Stimulated activated CD8-positive, alpha-beta memory T cell treated with anti-CD3 and anti-CD28 coated beads, Interleukin-12 subunit alpha, Interleukin-12 subunit beta, amount 100 ng/mL, for 1 hour (primary cell): Measurements from ENCODE around the gene INO80.
"Not testable (repeated sequence)": the region's sequence is repeated elsewhere in the genome, so short reads cannot be mapped to it uniquely, and the experiment has no call there.

ENCODE experiments used
- DNase-seq: peaks from one replicate; pipeline ENCODE4 v3.0.0-alpha.2; 2020; ENCODE audit warnings: low read depth

INO80 gene, protein sequence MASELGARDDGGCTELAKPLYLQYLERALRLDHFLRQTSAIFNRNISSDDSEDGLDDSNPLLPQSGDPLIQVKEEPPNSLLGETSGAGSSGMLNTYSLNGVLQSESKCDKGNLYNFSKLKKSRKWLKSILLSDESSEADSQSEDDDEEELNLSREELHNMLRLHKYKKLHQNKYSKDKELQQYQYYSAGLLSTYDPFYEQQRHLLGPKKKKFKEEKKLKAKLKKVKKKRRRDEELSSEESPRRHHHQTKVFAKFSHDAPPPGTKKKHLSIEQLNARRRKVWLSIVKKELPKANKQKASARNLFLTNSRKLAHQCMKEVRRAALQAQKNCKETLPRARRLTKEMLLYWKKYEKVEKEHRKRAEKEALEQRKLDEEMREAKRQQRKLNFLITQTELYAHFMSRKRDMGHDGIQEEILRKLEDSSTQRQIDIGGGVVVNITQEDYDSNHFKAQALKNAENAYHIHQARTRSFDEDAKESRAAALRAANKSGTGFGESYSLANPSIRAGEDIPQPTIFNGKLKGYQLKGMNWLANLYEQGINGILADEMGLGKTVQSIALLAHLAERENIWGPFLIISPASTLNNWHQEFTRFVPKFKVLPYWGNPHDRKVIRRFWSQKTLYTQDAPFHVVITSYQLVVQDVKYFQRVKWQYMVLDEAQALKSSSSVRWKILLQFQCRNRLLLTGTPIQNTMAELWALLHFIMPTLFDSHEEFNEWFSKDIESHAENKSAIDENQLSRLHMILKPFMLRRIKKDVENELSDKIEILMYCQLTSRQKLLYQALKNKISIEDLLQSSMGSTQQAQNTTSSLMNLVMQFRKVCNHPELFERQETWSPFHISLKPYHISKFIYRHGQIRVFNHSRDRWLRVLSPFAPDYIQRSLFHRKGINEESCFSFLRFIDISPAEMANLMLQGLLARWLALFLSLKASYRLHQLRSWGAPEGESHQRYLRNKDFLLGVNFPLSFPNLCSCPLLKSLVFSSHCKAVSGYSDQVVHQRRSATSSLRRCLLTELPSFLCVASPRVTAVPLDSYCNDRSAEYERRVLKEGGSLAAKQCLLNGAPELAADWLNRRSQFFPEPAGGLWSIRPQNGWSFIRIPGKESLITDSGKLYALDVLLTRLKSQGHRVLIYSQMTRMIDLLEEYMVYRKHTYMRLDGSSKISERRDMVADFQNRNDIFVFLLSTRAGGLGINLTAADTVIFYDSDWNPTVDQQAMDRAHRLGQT (N-terminal part only)

DNA sequence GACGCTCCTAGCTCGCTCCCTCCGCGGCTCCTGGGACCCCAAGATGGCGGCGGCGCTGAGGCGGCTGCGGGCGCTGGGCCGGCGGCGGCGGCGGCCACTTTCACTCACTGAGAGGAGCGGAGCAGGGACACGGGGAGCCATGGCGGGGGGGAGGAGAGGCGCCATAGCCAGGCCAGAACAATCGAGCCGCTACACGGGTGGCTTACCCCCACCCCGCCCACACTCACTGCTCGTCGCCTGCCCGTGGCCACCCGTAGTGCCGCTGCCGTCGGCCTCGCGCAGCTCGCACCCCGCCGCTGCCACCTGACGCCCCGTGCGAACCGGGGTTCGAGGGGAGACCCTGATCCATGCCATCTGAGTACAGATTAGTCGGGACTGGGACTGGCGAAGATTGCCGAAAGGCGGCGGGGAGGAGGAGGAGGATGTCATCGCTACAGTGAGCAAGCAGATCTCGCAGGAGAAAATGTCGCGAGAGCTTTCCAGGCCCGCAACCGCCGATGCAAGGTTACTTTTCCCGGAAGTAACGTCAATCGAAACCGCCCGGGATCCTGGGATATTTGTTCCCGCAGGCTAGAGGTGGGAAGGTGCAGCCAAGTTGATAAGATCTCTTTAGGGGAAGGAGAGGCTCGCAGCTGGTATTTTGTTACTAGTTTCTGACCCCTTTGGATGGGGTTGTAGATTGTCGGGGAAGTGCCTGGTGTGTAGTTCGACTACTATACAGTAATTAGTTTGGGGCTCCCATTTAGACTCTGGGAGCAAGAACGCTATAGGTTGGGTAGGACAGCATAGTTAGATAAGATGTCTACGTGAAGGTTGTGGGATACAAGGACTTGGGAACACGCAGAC, at the start of gene INO80:
Gene INO80, minus strand, starts transcription at position 165 of the 846 bp plus-strand sequence. CDS start 19,970 bp downstream, outside the sequence.
- DNase-seq, result peak; percentile 95

DNA sequence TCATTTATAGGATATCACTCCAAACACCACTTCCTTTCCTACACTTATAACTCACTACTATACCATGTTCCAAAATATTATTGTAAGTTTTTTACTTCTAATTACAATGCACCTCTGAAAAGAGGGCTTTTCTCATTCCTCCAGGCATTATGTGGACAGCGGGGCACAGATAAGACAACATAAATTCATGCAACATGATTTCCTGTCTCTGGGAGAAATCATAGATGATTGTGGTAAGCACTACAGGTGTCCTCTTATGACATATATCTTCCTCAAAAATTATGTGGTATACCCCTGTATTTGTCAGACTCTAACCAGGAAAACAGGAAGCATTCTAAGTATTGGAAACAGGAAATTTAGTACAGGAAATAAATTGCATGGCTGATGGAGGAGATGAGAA, 45.7 kb upstream of the INO80 start:
- no peak for DNase-seq

DNA sequence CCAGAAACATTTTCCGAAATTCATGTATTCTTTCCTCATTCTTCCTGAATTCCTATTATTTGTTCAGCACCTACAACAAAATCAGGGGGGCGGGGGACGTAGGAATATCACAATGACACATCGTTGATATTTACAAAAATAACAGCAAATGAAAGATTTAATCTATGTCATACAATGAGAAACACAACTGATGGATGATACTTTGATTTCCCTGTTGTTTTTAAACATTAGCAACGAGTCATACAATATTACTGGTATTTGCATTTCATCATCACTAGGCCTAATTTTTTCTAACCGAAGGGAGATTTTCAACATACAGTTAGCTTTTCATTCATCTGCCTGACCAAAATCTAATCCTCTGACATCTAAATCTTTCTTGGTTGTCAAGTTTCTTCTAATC, 45.3 kb upstream of the INO80 start:
- DNase-seq, result no peak

DNA sequence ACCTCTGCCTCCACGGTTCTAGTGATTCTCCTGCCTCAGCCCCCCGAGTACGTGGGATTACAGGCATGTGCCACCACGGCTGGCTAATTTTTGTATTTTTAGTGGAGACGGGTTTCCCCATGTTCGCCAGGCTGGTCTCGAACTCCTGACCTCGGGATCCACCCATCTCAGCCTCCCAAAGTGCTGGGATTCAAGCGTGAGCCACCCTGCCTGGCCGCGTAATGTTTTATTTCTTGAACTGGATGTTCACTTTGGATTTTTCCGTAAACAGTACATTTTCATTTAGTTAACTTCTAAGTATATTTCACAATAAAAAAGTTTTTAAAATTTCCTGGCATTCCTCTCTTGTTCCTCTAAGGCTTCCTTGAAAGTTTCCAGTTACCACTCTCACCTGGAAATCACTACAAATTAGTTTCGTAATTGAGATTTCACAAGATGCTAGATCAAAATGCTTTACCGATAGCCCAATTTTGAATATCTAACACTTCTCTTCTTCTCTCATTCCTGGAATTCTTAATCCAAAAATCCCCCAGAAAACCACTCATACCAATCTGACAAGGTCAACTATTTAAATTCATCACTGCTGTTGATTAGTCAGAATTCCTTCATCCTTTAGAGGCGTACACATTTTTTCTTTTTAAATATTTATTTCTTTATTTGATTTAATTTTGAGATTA, 44.7 kb upstream of the INO80 start:
- no peak for DNase-seq

DNA sequence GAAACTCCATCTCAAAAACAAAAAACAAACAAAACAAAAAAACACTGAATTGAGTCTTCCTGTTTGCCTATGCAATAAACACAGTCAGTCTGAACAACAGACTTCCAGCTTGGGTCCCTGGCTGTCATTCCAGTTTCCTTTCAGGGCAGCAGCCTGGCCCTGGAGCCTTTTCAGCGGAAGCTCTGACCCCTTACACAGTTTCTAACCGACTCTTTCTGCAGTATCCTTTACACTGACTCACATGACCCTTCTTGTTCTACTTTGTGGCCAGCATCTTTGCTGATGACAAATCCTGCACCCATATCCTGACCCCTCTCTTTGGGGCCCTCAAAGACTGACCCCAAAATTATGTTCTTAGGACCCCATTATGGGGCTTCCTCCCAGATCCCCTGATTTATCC, 38.3 kb upstream of the INO80 start:
- DNase-seq, result no peak

DNA sequence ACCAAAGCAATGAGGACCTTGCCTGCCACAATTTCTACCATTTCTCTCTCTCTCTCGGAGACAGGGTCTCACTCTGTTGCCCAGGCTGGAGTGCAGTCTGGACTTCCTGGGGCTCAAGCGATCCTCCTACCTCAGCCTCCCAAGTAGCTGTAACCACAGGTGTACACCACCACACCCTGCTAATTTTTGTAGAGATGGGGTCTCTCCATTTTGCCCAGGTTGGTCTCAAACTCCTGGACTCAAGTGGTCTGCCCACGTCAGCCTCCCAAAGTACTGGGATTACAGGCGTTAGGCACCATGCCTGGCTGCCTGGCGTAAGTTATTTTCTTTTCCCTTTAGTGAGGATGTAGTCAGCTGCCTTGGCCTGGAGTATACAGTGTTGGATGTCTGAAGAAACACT, 37.7 kb upstream of the INO80 start:
- DNase-seq, result no peak

DNA sequence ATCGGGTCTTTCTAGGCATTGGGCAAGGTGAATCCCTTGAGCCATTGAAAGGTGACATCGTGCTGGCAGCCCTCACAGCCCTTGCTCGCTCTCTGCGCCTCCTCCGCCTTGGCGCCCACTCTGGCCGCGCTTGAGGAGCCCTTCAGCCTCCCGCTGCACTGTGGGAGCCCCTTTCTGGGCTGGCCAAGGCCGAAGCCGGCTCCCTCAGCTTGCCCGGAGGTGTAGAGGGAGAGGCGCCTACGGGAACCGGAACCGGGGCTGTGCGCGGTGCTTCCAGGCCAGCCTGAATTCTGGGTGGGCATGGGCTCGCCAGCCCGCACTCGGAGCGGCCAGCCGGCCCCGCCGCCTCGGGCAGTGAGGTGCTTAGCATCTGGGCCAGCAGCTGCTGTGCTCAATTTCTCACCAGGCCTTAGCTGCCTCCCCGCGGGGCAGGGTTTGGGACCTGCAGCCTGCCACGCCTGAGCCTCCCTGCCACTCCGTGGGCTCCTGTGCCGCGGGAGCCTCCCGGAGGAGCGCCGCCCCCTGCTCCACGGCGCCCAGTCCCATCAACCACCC, 35.4 kb upstream of the INO80 start:
- no peak for DNase-seq

DNA sequence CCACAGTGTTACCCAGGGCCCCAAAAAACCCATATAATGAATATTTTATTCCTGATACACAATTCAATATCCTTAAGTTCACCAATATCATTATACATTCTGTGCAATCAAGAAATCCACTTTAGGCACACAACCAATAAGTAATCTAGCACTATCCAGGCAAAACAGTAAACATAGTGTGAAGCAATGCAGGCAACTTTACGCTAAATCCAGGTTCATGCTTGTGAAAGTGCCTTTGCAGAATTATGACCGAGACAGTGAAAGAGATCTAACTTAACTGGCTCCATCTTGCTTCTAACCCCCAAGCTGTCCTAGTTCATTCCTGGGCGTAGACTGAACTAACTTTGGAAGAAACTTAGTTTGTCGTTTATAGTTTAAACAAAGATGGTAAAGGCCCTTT, 34.2 kb upstream of the INO80 start:
- no peak for DNase-seq

DNA sequence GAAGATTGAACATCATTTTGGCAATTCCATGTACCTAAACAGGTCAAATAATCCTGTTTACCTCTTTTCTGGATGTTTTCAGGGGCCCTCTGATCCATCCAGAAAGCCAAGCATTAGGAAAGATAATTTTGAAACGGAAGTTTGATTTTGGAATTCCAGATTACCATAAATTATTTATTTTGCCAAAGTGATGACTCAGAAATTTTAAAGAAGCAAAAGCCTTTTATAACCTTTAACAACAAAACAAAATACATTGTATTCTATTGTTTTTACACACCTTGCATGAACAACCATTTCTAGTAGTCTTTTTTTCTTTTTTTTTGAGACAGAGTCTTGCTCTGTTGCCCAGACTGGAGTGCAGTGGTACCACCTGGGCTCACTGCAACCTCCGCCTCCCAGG, 32.0 kb upstream of the INO80 start:
- no peak for DNase-seq

DNA sequence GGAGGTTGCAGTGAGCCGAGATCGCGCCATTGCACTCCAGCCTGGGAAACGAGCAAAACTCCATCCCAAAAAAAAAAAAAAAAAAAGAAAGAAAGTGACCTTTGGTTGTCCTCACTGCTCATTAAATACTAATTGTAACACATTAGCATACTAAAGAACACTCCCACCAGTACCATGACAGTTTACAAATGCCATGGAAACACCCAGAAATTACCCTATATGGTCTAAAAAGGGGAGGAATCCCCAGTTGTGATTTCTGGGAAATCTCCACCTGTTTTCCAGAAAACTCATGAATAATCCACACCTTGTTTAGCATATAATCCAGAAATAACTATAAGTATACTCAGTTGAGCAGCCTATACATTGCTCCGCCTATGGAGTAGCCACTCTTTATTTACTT, 23.5 kb upstream of the INO80 start:
- DNase-seq, result no peak

DNA sequence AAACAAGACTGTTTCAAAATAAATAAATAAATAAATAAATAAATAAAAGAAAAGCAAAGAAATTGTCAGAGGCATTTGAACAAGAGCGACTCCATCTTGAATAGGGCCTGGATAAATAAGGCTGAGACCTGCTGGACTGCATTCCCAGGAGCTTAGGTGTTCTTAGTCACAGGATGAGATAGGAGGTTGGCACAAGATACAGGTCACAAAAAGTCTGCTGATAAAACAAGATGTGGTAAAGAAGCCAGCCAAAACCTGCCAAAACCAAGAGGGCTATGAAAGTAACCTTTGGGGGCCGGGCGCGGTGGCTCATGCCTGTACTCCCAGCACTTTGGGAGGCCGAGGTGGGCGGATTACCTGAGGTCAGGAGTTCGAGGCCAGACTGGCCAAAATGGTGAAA, 23.0 kb upstream of the INO80 start:
- DNase-seq, result not testable (repeated sequence)

DNA sequence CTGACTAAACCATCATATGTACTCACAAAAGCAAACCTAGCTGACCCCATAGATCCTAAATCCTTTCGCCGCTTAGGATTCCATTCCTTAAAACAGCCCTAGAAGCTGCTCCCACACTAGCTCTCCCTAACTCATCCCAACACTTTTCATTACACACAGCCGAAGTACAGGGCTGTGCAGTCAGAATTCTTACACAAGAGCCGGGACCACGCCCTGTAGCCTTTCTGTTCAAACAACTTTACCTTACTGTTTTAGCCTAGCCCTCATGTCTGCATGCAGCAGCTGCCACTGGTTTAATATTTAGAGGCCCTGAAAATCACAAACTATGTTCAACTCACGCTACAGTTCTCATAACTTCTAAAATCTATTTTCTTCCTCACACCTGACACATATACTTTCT, 19.5 kb upstream of the INO80 start:
- not testable (repeated sequence) for DNase-seq

DNA sequence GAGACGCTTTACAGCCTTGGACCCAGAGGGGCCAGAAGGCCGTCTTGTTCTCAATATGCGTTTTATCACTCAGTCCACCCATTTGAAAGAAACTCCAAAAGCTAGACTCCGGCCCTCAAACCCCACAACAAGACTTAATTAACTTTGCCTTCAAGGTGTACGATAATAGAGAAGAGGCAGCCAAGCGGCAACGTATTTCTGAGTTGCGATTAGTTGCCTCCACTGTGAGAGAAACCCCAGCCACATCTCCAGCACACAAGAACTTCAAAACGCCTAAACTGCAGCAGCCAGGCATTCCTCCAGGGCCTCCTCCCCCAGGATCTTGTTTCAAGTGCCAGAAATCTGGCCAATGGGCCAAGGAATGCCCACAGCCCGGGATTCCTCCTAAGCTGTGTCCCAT, 17.4 kb upstream of the INO80 start:
- DNase-seq, result no peak

DNA sequence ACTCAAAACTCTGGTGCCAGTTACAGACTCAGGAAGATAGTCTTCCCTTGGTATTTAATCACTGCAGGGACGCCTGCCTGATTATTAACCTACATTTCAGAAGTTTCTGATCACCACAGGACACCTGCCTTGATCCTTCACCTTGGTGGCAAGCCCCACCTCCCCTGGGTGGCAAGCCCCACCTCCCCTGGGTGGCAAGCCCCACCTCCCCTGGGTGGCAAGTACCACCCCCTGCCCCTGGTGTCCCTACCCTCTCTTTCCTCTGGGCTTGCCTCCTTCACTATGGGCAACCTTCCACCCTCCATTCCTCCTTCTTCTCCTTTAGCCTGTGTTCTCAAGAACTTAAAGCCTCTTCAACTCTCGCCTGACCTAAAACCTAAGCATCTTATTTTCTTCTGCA, 16.0 kb upstream of the INO80 start:
- not testable (repeated sequence) for DNase-seq

DNA sequence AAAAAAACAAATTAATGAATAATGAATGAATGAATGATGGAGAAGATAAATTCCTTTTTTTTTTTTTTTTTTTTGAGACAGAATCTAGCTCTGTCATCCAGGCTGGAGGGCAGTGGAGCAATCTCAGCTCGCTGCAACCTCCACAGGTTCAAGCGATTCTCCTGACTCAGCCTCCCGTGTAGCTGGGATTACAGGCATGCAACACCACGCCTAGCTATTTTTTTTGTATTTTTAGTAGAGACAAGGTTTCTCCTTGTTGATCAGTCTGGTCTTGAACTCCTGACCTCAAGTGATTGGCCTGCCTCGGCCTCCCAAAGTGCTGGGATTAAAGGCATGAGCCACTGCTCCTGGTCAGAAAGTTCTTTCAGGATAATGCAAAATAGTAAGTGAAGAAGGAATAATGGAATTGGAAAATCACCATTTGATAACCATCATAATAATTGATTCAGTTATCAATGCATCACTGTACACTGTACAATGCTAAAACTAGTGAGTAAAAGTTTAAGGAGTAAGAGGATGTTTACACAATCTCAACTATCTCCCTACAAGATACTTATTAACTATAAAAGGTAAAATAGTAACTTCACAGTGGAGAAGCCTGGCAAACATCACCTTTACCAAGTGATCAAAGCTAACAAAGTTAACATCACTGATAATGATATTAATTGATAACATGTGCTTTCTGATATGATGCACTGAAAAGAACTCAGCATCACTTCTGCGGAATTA, 12.3 kb upstream of the INO80 start:
- DNase-seq, result no peak

DNA sequence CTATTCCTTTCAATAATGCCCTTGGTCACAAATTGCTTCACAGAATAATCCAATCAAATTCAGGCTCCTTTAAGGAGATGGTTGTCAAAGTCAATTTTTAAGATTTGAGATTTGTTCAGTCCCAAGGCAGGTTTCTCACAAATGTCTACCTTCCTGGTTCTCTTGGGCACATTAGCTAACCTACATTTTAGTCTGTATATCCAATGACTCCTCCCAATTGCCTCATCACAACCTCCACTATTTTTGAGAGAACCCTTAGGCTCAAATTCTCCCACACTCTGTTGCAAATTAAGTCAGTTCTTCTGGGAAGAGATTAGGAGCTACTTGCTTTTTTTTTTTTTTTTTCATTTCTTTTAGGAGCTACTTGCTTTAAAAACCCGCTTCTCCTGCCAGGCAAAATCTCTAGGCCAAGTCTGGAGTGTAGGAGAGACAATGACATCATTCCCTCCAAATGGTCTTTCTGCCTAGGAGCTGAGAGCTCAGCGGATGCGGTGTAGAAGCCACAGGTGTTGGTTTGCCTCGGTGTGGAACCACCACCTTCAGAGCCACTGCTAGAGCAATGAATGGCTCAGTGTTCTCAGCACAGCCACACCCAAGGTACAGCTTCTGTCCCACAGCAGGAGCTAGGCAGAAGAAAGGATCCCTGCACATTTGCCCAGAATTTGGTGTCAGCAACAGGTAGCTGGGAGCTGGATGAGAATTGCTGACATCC, 10.0 kb upstream of the INO80 start:
- DNase-seq, result no peak

DNA sequence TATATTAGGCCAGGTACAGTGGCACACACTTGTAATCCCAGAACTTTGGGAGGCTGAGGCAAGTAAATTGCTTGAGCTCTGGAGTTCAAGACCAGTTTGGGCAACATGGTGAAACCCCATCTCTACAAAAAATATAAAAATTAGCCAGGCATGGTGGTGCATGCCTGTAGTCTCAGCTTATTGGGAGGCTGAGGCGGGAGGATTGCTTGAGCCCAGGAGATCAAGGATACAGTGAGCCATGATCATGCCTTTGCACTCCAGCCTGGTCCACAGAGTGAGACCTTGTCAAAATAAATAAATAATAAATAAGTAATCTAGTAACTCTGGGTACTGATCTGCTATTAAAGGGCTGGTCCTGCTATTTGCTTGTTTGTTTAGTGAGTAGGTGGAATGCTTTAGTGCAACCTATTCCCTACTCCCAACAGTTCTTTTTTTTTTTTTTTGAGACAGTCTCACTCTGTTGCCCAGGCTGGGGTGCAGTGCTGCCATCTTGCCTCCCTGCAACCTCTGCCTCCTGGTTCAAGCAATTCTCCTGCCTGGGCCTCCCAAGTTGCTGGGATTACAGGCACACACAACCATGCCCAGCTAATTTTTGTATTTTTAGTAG, 9.1 kb upstream of the INO80 start:
- DNase-seq, result no peak

DNA sequence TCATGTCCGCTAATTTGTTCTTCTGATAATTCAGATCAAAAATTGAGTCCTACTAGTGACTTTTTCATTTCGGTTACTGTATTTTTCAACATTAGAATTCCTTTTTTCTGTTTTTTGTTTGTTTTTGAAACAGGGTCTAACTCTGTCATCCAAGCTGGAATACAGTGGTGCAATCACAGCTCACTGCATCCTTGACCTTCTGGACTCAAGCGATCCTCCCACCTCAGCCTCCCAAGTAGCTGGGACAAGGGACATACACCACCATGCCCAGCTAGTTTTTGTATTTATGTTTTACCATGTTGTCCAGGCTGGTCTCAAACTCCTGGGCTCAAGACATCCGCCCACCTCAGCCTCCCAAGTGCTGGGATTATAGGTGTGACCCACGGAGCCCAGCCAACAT, 8.0 kb upstream of the INO80 start:
- DNase-seq, result no peak

DNA sequence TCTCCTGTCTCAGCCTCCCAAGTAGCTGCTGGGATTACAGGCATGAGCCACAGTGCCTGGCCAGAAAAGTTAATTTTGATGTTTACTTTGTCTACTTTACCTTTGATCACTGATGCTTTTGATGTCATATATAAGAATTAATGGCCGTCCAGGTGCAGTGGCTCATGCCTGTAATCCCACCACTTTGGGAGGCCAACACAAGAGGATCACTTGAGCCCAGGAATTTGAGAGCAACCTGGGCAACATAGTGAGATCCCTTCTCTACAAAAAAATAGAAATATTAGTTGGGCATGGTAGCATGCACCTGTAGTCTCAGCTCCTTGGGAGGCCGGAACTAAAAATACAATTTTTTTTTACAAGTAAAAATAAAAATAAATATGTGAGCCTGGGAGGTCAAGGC, 6.8 kb upstream of the INO80 start:
- DNase-seq, result no peak
